Measurements from ENCODE around the gene KLRC4.

DNA sequence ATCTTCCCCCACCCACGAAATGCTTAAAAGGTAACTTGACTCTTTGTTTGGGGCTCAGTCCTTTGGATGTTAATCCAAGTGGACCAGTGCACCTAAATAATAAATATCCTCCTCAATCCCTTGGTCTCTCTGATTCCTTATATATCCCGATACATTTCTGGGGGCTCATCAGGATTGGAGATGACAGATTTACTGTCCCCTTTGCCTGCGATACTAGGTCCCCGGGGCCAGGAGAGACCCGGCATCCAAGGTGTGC lies 46.0 kb downstream of the KLRC4 start:
- no peak for TF ChIP-seq CTCF (conservative IDR thresholded peaks at IDR 0.05)
- TF ChIP-seq EZH2 (IDR thresholded peaks at IDR 0.05; ENCODE audit: low read depth) = no peak

All from PC-9 (cell line).